ENCODE results near the gene PIKFYVE.

DNA sequence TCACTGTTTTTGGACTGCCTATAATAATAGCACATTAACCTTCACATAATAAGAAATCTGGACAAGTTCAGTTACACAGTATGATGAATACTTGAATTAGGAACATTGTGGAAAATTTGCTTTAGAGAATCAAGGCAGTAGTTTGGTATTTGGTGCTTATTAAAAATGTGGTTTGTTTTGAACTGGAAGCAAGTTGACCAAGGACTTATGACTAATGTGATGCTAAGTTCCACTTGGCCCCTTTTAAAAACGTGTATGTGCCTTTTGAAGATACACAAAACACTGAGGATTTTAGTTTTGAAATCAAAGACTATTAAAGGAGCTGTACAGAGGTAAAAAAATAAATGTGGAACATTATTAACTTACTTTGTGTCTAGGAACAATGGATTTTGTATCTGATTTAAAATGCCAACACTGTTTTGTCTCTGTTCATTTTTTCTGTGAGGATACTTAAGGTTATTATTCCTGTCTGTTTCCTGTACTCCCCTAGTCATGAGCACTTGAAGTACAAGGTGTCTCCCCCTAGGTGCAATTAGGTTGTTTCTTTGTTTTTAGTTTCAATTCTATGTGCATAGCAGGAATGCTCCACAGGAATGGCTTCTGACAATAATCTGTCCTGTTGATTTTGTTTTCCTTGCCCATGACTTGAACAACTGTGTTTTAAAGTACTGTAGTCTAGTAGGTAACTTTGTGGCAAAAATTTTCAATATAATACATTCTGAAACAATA is 91.0 kb downstream of the PIKFYVE start:
- TF ChIP-seq, protein P1, sequence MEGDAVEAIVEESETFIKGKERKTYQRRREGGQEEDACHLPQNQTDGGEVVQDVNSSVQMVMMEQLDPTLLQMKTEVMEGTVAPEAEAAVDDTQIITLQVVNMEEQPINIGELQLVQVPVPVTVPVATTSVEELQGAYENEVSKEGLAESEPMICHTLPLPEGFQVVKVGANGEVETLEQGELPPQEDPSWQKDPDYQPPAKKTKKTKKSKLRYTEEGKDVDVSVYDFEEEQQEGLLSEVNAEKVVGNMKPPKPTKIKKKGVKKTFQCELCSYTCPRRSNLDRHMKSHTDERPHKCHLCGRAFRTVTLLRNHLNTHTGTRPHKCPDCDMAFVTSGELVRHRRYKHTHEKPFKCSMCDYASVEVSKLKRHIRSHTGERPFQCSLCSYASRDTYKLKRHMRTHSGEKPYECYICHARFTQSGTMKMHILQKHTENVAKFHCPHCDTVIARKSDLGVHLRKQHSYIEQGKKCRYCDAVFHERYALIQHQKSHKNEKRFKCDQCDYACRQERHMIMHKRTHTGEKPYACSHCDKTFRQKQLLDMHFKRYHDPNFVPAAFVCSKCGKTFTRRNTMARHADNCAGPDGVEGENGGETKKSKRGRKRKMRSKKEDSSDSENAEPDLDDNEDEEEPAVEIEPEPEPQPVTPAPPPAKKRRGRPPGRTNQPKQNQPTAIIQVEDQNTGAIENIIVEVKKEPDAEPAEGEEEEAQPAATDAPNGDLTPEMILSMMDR (IDR thresholded peaks at IDR 0.05; ENCODE audit: low read depth, low read length), result no peak
- no peak for TF ChIP-seq POLR2A (IDR thresholded peaks at IDR 0.05; ENCODE audit: extremely low read depth, insufficient read length)
- TF ChIP-seq, protein P2, sequence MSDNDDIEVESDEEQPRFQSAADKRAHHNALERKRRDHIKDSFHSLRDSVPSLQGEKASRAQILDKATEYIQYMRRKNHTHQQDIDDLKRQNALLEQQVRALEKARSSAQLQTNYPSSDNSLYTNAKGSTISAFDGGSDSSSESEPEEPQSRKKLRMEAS (IDR thresholded peaks at IDR 0.05; ENCODE audit: low read depth, low read length), result no peak
